WTC11 (cell line): ENCODE results near the gene RTN4. TPM values are rescaled to one million over a fixed set of nuclear protein-coding genes. Genes with fewer than 3 reads are reported as not detected.

Experiments used
- ATAC-seq: fragments of 200-7000 bp; cut with Tn5 transposase; 2 replicates; pipeline ENCODE4 v1.10.0; 2021; ENCODE audit warnings: mild to moderate bottlenecking, moderate library complexity
- CTCF ChIA-PET: fragments of 300-600 bp; sonication (Branson Sonifier 250); formaldehyde crosslinking; loops from one replicate; lab custom pipeline; 2021; ENCODE audit warnings: antibody characterized with exemption; lab: Charles Lee
- POLR2A ChIA-PET: fragments of 350-600 bp; sonication (Branson Sonifier 250); formaldehyde crosslinking; loops from one replicate; lab custom pipeline; 2021; ENCODE audit warnings: antibody characterized with exemption; lab: Charles Lee
- DNase-seq: peaks from one replicate; pipeline ENCODE4 v3.0.0; 2021; ENCODE audit warnings: low spot score
- H3K27ac Mint-ChIP-seq: 2 replicates; pipeline ENCODE4 v1.8.0; 2021; ENCODE audit warnings: mixed read lengths
- H3K27me3 Mint-ChIP-seq: 2 replicates; pipeline ENCODE4 v1.8.0; 2021; ENCODE audit warnings: low read depth, mild to moderate bottlenecking, moderate library complexity, mixed read lengths
- H3K36me3 Mint-ChIP-seq: 2 replicates; pipeline ENCODE4 v1.8.0; 2021; ENCODE audit warnings: mixed read lengths
- H3K4me1 Mint-ChIP-seq: 2 replicates; pipeline ENCODE4 v1.8.0; 2022; ENCODE audit warnings: mixed read lengths
- H3K4me3 Mint-ChIP-seq: 2 replicates; pipeline ENCODE4 v1.8.0; 2021; ENCODE audit warnings: mild to moderate bottlenecking, moderate library complexity, mixed read lengths
- H3K9me3 Mint-ChIP-seq: 2 replicates; pipeline ENCODE4 v1.8.0; 2021; ENCODE audit warnings: mixed read lengths
- ARID4B ChIP-seq: sonication (generic); formaldehyde crosslinking; IDR thresholded peaks from 2 replicates; pipeline ENCODE4 v1.8.0; 2023; ENCODE audit warnings: missing genetic modification reagents, mild to moderate bottlenecking, borderline replicate concordance
- ATF2 ChIP-seq: sonication (generic); formaldehyde crosslinking; IDR thresholded peaks from 2 replicates; pipeline ENCODE4 v1.8.1; 2022; ENCODE audit warnings: low read depth, missing genetic modification reagents, borderline replicate concordance
- CBFB ChIP-seq: sonication (generic); formaldehyde crosslinking; IDR thresholded peaks from 2 replicates; pipeline ENCODE4 v1.8.1; 2022; ENCODE audit warnings: mild to moderate bottlenecking, low read depth, missing genetic modification reagents
- CTCF ChIP-seq: fragments of 200-600 bp; IDR thresholded peaks from 2 replicates; pipeline ENCODE4 v1.8.0; 2022; ENCODE audit warnings: antibody characterized with exemption
- E2F4 ChIP-seq: sonication (generic); formaldehyde crosslinking; IDR thresholded peaks from 2 replicates; pipeline ENCODE4 v1.8.1; 2022; ENCODE audit warnings: low read depth, mild to moderate bottlenecking, moderate library complexity, missing genetic modification reagents, borderline replicate concordance
- ELF4 ChIP-seq: sonication (generic); formaldehyde crosslinking; IDR thresholded peaks from 2 replicates; pipeline ENCODE4 v1.8.1; 2022; ENCODE audit warnings: low read depth, mild to moderate bottlenecking, moderate library complexity, missing genetic modification reagents
- ERG ChIP-seq: fragments of 250-450 bp; sonication (Bioruptor Pico); IDR thresholded peaks from 2 replicates; pipeline ENCODE4 v1.8.0; 2021; ENCODE audit warnings: mild to moderate bottlenecking
- FOXP4 ChIP-seq: sonication (generic); formaldehyde crosslinking; IDR thresholded peaks from 2 replicates; pipeline ENCODE4 v1.8.0; 2022; ENCODE audit warnings: mild to moderate bottlenecking, missing genetic modification reagents
- GRHL2 ChIP-seq: fragments of 250-450 bp; sonication (Bioruptor Pico); IDR thresholded peaks from 2 replicates; pipeline ENCODE4 v1.8.0; 2022; ENCODE audit warnings: mild to moderate bottlenecking, moderate library complexity; ENCODE audit not compliant: insufficient replicate concordance, severe bottlenecking
- GTF2I ChIP-seq: fragments of 250-450 bp; sonication (Bioruptor Pico); conservative IDR thresholded peaks from 2 replicates; pipeline ENCODE4 v1.4.0; 2021; ENCODE audit warnings: mild to moderate bottlenecking
- HMGA2 ChIP-seq: fragments of 250-450 bp; sonication (Bioruptor Pico); IDR thresholded peaks from 2 replicates; pipeline ENCODE4 v1.4.0; 2021; ENCODE audit warnings: mild to moderate bottlenecking, moderate library complexity
- JUN ChIP-seq: sonication (generic); formaldehyde crosslinking; IDR thresholded peaks from 2 replicates; pipeline ENCODE4 v1.8.0; 2023; ENCODE audit warnings: mild to moderate bottlenecking, missing genetic modification reagents
- NFATC4 ChIP-seq: fragments of 250-450 bp; sonication (Bioruptor Pico); IDR thresholded peaks from 2 replicates; pipeline ENCODE4 v1.9.0; 2021; ENCODE audit warnings: mild to moderate bottlenecking
- NFYB ChIP-seq: sonication (generic); formaldehyde crosslinking; conservative IDR thresholded peaks from 2 replicates; pipeline ENCODE4 v1.8.0; 2022; ENCODE audit warnings: low read depth, missing genetic modification reagents
- NR2C2 ChIP-seq: sonication (generic); formaldehyde crosslinking; IDR thresholded peaks from 2 replicates; pipeline ENCODE4 v1.8.0; 2022; ENCODE audit warnings: mild to moderate bottlenecking, missing genetic modification reagents
- PRRX2 ChIP-seq: fragments of 250-450 bp; sonication (Bioruptor Pico); IDR thresholded peaks from 2 replicates; pipeline ENCODE4 v1.8.0; 2021; ENCODE audit warnings: mild to moderate bottlenecking
- RORB ChIP-seq: fragments of 250-450 bp; sonication (Bioruptor Pico); IDR thresholded peaks from 2 replicates; pipeline ENCODE4 v1.9.0; 2021; ENCODE audit warnings: mild to moderate bottlenecking
- SOX15 ChIP-seq: fragments of 250-450 bp; sonication (Bioruptor Pico); IDR thresholded peaks from 2 replicates; pipeline ENCODE4 v1.9.0; 2021; ENCODE audit warnings: mild to moderate bottlenecking
- TP53 ChIP-seq: sonication (generic); formaldehyde crosslinking; IDR thresholded peaks from 2 replicates; pipeline ENCODE4 v1.8.1; 2023; ENCODE audit warnings: mild to moderate bottlenecking, missing genetic modification reagents
- USF1 ChIP-seq: sonication (generic); formaldehyde crosslinking; IDR thresholded peaks from 2 replicates; pipeline ENCODE4 v1.8.0; 2022; ENCODE audit warnings: mild to moderate bottlenecking, missing genetic modification reagents
- ZNF263 ChIP-seq: sonication (generic); formaldehyde crosslinking; IDR thresholded peaks from 2 replicates; pipeline ENCODE4 v1.8.1; 2022; ENCODE audit warnings: low read depth, mild to moderate bottlenecking, moderate library complexity, missing genetic modification reagents
- ZNF396 ChIP-seq: fragments of 250-450 bp; sonication (Bioruptor Pico); IDR thresholded peaks from 2 replicates; pipeline ENCODE4 v1.8.0; 2021; ENCODE audit warnings: mild to moderate bottlenecking, moderate library complexity, borderline replicate concordance
- ZNF416 ChIP-seq: fragments of 250-450 bp; sonication (Bioruptor Pico); IDR thresholded peaks from 2 replicates; pipeline ENCODE4 v1.9.0; 2021; ENCODE audit warnings: mild to moderate bottlenecking, inconsistent platforms
- ZSCAN18 ChIP-seq: fragments of 250-450 bp; sonication (Bioruptor Pico); IDR thresholded peaks from 2 replicates; pipeline ENCODE4 v2.1.2; 2022; ENCODE audit warnings: mild to moderate bottlenecking, moderate library complexity
- total RNA-seq: library from RNA; stranded (reverse); gene quantifications from 3 replicates; pipeline ENCODE4 v1.2.3, GENCODE V29; 2021

The RTN4 gene
- total RNA-seq, 1 experiment from 2014 or later: 202 TPM

GRCh38 chr2:55000341-55000740 is 49.9 kb downstream of the RTN4 start (continued):
- TF ChIP-seq ARID4B (CRISPR knock-in tag) (no peak), ZSCAN18 (CRISPR knock-in tag) (no peak), NFATC4 (CRISPR knock-in tag) (no peak), FOXP4 (CRISPR knock-in tag) (no peak)

- no peak overlapping the region; the same call in 1 of the 2 replicates for H3K27ac Mint-ChIP-seq
- no peaks in the 10 kb centered on the region for H3K27me3 Mint-ChIP-seq
- no peak for ATAC-seq
- H3K4me1 Mint-ChIP-seq: peaks cover 41% of the 10 kb centered on the region
- H3K9me3 Mint-ChIP-seq: no peaks in the 10 kb centered on the region
- no peak overlapping the region for H3K4me3 Mint-ChIP-seq
- POLR2A ChIA-PET: no interaction called here
- CTCF ChIA-PET: interaction anchor here (0.9 kb wide), 1 partner anchor 99 kb away, joined by 3 read pairs; no protein-coding TSS in a partner anchor
- TF ChIP-seq TP53 (CRISPR knock-in tag): no peak
- TF ChIP-seq PRRX2 (CRISPR knock-in tag): no peak
- TF ChIP-seq CBFB (CRISPR knock-in tag): no peak
- no peak for TF ChIP-seq ZNF396 (CRISPR knock-in tag)
- no peak for TF ChIP-seq NR2C2 (CRISPR knock-in tag)
- no peak for TF ChIP-seq HMGA2
- no peak for TF ChIP-seq CTCF
- no peak for TF ChIP-seq GRHL2 (CRISPR knock-in tag)
- TF ChIP-seq USF1 (CRISPR knock-in tag): no peak
- TF ChIP-seq E2F4 (CRISPR knock-in tag): no peak
- TF ChIP-seq ELF4 (CRISPR knock-in tag): no peak
- TF ChIP-seq RORB (CRISPR knock-in tag): no peak
- TF ChIP-seq ERG: no peak
- no peak for TF ChIP-seq ZNF263 (CRISPR knock-in tag)
- TF ChIP-seq JUN (CRISPR knock-in tag): no peak
- no peak for TF ChIP-seq GTF2I (CRISPR knock-in tag)
- no peak for TF ChIP-seq ZNF416 (CRISPR knock-in tag)
- no peak for TF ChIP-seq SOX15 (CRISPR knock-in tag)
- TF ChIP-seq ATF2 (CRISPR knock-in tag): no peak
- no peak for TF ChIP-seq NFYB
- DNase-seq: no peak
- no peaks in the 10 kb centered on the region for H3K36me3 Mint-ChIP-seq
Measured at GRCh38 chr2:54999182-54999581, 51.1 kb downstream of the RTN4 start.
